RWPE2 (cell line): ENCODE results near the gene EIF2B2.

Source experiments
- ATAC-seq: fragments of 200-7000 bp; cut with Tn5 transposase; 3 replicates; pipeline ENCODE4 v1.9.1; 2021; ENCODE audit warnings: low read depth
- DNase-seq: peaks from one replicate; pipeline ENCODE4 v3.0.0-alpha.2; 2020; ENCODE audit warnings: low spot score
- H3K27ac ChIP-seq: fragments of 450-650 bp; 2 replicates; pipeline ENCODE4 v1.5.1; 2017; ENCODE audit warnings: mild to moderate bottlenecking; ENCODE audit not compliant: poor library complexity, severe bottlenecking
- H3K27me3 ChIP-seq: fragments of 250-450 bp; sonication (Bioruptor Pico); 2 replicates; pipeline ENCODE4 v1.5.1; 2021; ENCODE audit warnings: mild to moderate bottlenecking, moderate library complexity; ENCODE audit not compliant: insufficient read depth, poor library complexity, severe bottlenecking
- H3K36me3 ChIP-seq: fragments of 250-450 bp; sonication (Bioruptor Pico); 2 replicates; pipeline ENCODE4 v1.5.1; 2020; ENCODE audit warnings: low read depth, mild to moderate bottlenecking, moderate library complexity
- H3K4me1 ChIP-seq: fragments of 250-450 bp; sonication (Bioruptor Pico); 2 replicates; pipeline ENCODE4 v1.5.1; 2021; ENCODE audit warnings: mild to moderate bottlenecking, moderate library complexity; ENCODE audit not compliant: insufficient read depth, poor library complexity, severe bottlenecking
- H3K4me3 ChIP-seq: fragments of 250-450 bp; sonication (Bioruptor Pico); 2 replicates; pipeline ENCODE4 v1.5.1; 2021; ENCODE audit warnings: mild to moderate bottlenecking, moderate library complexity; ENCODE audit not compliant: severe bottlenecking
- H3K9me3 ChIP-seq: fragments of 250-450 bp; sonication (Bioruptor Pico); 2 replicates; pipeline ENCODE4 v1.5.1; 2021; ENCODE audit warnings: mild to moderate bottlenecking, moderate library complexity; ENCODE audit not compliant: severe bottlenecking
- TF ChIP-seq, protein P1 (sequence below): fragments of 450-650 bp; IDR thresholded peaks from one replicate; pipeline ENCODE4 v1.5.1; 2017; ENCODE audit warnings: mild to moderate bottlenecking, moderate library complexity; ENCODE audit not compliant: poor library complexity, severe bottlenecking

Gene EIF2B2

DNA sequence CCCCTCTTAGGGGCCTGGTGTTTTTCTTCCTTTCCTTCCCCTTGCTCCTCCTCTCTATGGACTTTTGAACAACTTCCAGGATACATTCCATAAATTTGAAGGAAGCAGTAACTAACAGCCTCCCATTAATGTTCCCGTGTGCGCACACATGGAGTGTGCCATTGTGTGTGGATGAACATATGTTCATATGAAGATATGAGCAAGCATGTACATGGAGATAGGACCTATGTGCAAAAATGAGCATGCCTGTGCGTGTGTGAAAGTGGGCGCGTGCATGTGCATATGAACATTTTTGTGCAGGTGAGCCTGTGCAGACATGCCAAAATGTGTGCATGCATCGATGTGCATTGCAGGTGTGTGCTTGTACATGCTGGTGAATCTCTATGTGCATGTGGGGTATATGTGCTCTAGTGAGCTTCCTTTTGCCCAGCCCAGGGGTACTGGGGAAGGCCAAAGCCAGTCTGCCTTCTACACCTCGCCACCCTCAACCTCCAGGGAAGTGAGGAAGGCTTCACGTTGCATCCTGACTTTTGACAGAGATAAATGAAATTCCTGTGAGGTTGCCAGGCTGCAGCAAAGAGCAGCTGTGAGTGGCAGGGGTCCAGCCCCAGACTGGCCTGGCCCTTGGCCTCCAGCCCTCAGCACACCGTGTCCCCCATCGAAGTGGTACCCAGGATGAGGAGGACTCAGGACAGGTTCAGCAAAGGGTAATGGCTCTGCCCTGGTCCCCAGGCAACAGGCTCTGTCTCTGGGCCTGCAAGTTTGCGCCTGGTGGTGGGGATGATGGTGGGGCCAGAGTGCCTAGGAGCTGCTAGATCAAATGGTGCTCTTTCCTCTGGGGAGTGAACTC is 26.2 kb upstream of the EIF2B2 start:
- Histone ChIP-seq H3K27me3 (no peaks in the 10 kb centered on the region), H3K4me3 (no peak overlapping the region), H3K4me1 (peaks cover 24% of the 10 kb centered on the region), H3K9me3 (no peaks in the 10 kb centered on the region), H3K36me3 (no peaks in the 10 kb centered on the region), H3K27ac (no peak overlapping the region)
- DNase-seq (peak; percentile 49), ATAC-seq (no peak)
- TF ChIP-seq, protein P1, sequence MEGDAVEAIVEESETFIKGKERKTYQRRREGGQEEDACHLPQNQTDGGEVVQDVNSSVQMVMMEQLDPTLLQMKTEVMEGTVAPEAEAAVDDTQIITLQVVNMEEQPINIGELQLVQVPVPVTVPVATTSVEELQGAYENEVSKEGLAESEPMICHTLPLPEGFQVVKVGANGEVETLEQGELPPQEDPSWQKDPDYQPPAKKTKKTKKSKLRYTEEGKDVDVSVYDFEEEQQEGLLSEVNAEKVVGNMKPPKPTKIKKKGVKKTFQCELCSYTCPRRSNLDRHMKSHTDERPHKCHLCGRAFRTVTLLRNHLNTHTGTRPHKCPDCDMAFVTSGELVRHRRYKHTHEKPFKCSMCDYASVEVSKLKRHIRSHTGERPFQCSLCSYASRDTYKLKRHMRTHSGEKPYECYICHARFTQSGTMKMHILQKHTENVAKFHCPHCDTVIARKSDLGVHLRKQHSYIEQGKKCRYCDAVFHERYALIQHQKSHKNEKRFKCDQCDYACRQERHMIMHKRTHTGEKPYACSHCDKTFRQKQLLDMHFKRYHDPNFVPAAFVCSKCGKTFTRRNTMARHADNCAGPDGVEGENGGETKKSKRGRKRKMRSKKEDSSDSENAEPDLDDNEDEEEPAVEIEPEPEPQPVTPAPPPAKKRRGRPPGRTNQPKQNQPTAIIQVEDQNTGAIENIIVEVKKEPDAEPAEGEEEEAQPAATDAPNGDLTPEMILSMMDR: no peak

DNA sequence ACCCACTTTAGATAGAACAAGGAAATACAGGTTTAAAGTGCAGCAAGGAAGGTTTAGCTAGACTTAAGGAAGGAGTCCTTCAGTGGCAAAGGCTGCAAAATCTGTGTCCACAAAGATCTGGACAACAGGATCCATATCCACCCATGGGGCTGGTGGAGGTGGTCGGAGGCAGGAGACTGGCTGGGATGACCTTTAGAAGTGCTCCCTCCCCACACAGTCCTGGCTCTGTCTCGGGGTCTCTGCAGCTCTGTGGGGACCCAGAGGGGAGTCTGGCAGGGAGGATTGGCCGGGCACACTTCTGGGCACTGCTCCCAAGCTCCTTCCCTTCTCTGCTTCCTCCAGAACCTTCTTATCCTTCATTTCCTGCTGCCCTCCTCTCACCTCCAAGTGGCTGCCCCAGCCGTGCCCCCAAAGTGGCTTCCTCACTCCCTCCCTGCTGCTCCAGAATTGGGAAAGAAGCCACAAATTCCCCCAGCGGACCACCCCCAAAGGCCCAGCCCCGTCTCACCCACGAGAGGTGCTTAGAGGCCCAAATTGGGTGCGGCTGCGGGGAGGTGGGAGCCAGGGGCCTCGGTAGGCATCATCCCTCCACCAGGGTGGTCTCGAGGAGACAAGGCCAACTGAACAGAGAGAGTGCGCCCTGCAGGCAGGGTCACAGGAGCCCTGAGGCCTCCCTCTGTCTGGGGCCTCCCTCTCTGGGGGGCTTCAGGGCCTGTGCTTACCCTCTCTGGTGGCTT is 25.4 kb upstream of the EIF2B2 start:
- Histone ChIP-seq H3K27ac (no peak overlapping the region), H3K27me3 (no peaks in the 10 kb centered on the region), H3K4me1 (peaks cover 24% of the 10 kb centered on the region), H3K9me3 (no peaks in the 10 kb centered on the region), H3K36me3 (no peaks in the 10 kb centered on the region), H3K4me3 (no peak overlapping the region)
- TF ChIP-seq, protein P1: no peak
- peak; percentile 61 for DNase-seq
- ATAC-seq: no peak

DNA sequence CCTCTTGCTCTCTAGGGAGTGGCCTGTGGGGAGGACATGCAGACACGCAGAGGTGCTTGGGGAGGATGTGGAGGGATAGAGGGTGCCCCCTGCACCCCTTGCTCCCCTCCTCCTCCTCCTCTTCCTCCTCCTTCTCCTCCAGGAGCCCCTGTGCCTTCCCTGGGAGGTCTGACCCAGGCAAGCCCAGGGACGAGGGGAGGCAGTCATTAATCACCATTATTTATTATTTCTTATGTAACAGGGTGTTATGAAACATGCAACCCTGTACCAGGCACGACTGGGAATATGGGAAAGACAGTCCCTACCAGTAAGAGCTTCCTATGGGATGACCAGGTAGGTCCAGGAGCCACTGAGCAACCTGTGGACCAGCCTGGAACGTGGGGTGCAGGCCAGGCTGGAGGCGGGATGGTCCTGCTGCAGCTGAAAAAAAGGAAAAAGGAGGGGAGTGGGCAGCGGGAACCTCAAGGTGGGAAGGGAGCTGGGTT is 24.8 kb upstream of the EIF2B2 start:
- Histone ChIP-seq H3K4me1 (peaks cover 24% of the 10 kb centered on the region), H3K9me3 (no peaks in the 10 kb centered on the region), H3K27me3 (no peaks in the 10 kb centered on the region), H3K4me3 (no peak overlapping the region), H3K27ac (peak overlapping the region; percentile 30), H3K36me3 (no peaks in the 10 kb centered on the region)
- ATAC-seq (no peak), DNase-seq (no peak)
- TF ChIP-seq, protein P1: no peak

DNA sequence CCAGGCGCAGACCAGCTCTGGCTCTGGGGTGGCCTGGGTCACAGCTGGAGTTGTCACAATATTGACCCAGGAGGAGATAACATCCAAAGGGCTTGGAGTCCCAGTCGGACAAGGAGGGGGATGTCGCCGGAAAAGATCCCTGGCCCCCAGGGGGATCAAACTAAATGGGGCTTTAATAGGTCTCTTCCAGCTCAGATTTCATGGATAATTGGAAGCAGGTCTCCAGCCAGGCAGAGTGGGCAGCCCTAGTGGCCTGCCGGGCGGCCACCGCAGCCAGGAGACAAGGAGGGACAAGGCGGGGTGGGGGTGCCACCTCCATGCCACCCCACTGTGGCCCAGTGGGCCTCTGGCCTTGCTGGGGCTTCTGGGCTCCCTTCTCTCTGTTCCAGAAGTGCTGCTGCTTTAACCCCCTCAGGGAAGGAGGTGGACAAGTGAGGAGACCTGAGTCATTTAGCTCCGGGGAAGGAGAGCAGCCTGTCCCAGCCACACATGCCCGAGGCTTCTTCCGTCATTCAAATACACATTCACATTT is 24.2 kb upstream of the EIF2B2 start:
- TF ChIP-seq, protein P1: no peak
- no peaks in the 10 kb centered on the region for H3K9me3 ChIP-seq
- peak; percentile 32; the same call in 2 of the 3 replicates for ATAC-seq
- peak overlapping the region; percentile 30 for H3K27ac ChIP-seq
- H3K4me3 ChIP-seq: no peak overlapping the region
- no peaks in the 10 kb centered on the region for H3K36me3 ChIP-seq
- DNase-seq: peak; percentile 57
- H3K27me3 ChIP-seq: no peaks in the 10 kb centered on the region
- peaks cover 25% of the 10 kb centered on the region for H3K4me1 ChIP-seq
